ENCODE data around the gene VCAM1. TPM values are rescaled to one million over a fixed set of nuclear protein-coding genes. Genes with fewer than 3 reads are reported as not detected.

The VCAM1 gene
- total RNA-seq, 1 experiment from 2014 or later, result 0.07 TPM

- H3K4me1 Mint-ChIP-seq, result peaks cover under 1% of the 10 kb centered on the region in 2 experiments; a peak in 2 of 4 replicates
- Histone ChIP-seq H2BK20ac (ENCODE audit: low read depth, low read length, poor library complexity, severe bottlenecking) (no peak overlapping the region), H3K14ac (ENCODE audit: insufficient read depth, low read length) (no peak overlapping the region), H4K8ac (replicated peaks; ENCODE audit: insufficient read length, low read depth, low read length) (no peak overlapping the region), H2AK5ac (ENCODE audit: insufficient read length, low read length) (no peak overlapping the region), H2BK15ac (ENCODE audit: low read depth, low read length) (no peak overlapping the region), H3K27me3 (ENCODE audit: insufficient read depth, low read length) (no peaks in the 10 kb centered on the region), H2BK12ac (ENCODE audit: insufficient read length, low read depth, low read length) (no peak overlapping the region), H3K23ac (ENCODE audit: insufficient read length, low read depth, low read length) (no peak overlapping the region), H3K79me1 (ENCODE audit: insufficient read depth, low read depth, low read length, poor library complexity, severe bottlenecking) (no peaks in the 10 kb centered on the region), H3K27ac (ENCODE audit: insufficient read length, low read depth, low read length) (no peak overlapping the region), H3K79me2 (ENCODE audit: insufficient read depth, low read length) (no peaks in the 10 kb centered on the region), H3K9ac (ENCODE audit: extremely low read depth, insufficient read length, low read length) (no peak overlapping the region), H4K91ac (ENCODE audit: insufficient read length, low read depth, low read length) (no peak overlapping the region), H3K23me2 (ENCODE audit: insufficient read length, low read depth, low read length, poor library complexity, severe bottlenecking) (no peaks in the 10 kb centered on the region), H2BK120ac (ENCODE audit: low read depth, low read length, poor library complexity, severe bottlenecking) (no peak overlapping the region), H2AFZ (ENCODE audit: low read length) (no peak overlapping the region), H3K56ac (ENCODE audit: insufficient read length, low read depth, low read length) (no peak overlapping the region), H3T11ph (ENCODE audit: low read length) (no peak overlapping the region), H3K18ac (ENCODE audit: insufficient read length, low read depth, low read length) (no peak overlapping the region), H3K4ac (ENCODE audit: low read depth, low read length) (no peak overlapping the region), H2BK5ac (ENCODE audit: insufficient read length, low read length) (no peak overlapping the region), H3K4me2 (ENCODE audit: insufficient read depth, insufficient read length, low read length) (no peak overlapping the region), H3K9me3 (ENCODE audit: control insufficient read depth, low read depth, low read length) (no peaks in the 10 kb centered on the region), H4K20me1 (ENCODE audit: control insufficient read depth, insufficient read depth, insufficient read length) (no peaks in the 10 kb centered on the region), H3K4me1 (ENCODE audit: insufficient read depth, low read length) (no peaks in the 10 kb centered on the region; the same call in 1 of the 2 replicates), H4K5ac (ENCODE audit: insufficient read length, low read depth, low read length) (no peak overlapping the region)
- no peak overlapping the region for H3K27ac Mint-ChIP-seq
- TF ChIP-seq CTCF (conservative IDR thresholded peaks at IDR 0.05), result no peak
- no peak for DNase-seq
- H3K9me3 Mint-ChIP-seq, result no peaks in the 10 kb centered on the region; a peak in 3 of 5 replicates
- WGBS (ENCODE audit: extremely low coverage, insufficient read length, low lambda C conversion rate), result no CpG with 5 or more reads among the region's 2 CpGs
- H3K4me3 Mint-ChIP-seq, result no peak overlapping the region
- no peaks in the 10 kb centered on the region for H3K27me3 Mint-ChIP-seq (ENCODE audit: low read depth)
- no peaks in the 10 kb centered on the region; a peak in 1 of 7 replicates for H3K36me3 Mint-ChIP-seq (ENCODE audit: insufficient read depth in 1 of 3, low read depth in 3 of 3)
Observed at GRCh38 chr1:100708476-100709062, 11.0 kb upstream of the VCAM1 start.
